Uterus (tissue), 4 donors: ENCODE measurements around the gene CLTB. TPM values are rescaled to one million over a fixed set of nuclear protein-coding genes. Genes with fewer than 3 reads are reported as not detected.

Source experiments
- DNase-seq, 2 donors: peaks; one replicate each; pipeline ENCODE4 v3.0.0-alpha.2; 2019 to 2020
- H3K27ac ChIP-seq, 2 donors: fragments of 200-600 bp; sonication (generic); 1 replicate in 1 of 2; 2 replicates in 1 of 2; pipeline ENCODE4 v1.5.1; 2016 to 2018
- H3K27me3 ChIP-seq, 2 donors: fragments of 200-600 bp; sonication (generic); one replicate each; pipeline ENCODE4 v1.5.1; 2018 to 2019; ENCODE audit warnings: control low read depth in 1 of 2
- H3K36me3 ChIP-seq, 2 donors: fragments of 200-600 bp; sonication (generic); one replicate each; pipeline ENCODE4 v1.5.1; 2019; ENCODE audit warnings: control low read depth in 1 of 2
- H3K4me1 ChIP-seq, 2 donors: fragments of 200-600 bp; sonication (generic); one replicate each; pipeline ENCODE4 v1.5.1; 2018 to 2019; ENCODE audit warnings: control low read depth in 1 of 2
- H3K4me3 ChIP-seq, 2 donors: fragments of 200-600 bp; sonication (generic); 1 replicate in 1 of 2; 2 replicates in 1 of 2; pipeline ENCODE4 v1.5.1; 2018 to 2019; ENCODE audit warnings: mild to moderate bottlenecking in 1 of 2
- H3K9me3 ChIP-seq, 2 donors: fragments of 200-600 bp; sonication (generic); one replicate each; pipeline ENCODE4 v1.5.1; 2019; ENCODE audit warnings: control low read depth in 1 of 2
- POLR2A ChIP-seq, 2 donors: fragments of 450-650 bp; IDR thresholded peaks; one replicate each; pipeline ENCODE4 v1.6.1; 2016; ENCODE audit warnings: antibody characterized with exemption in 2 of 2, mild to moderate bottlenecking in 1 of 2, moderate library complexity in 1 of 2
- intact Hi-C: fragments of 100-400 bp; cut with DNase I; formaldehyde crosslinking; loops from one replicate; pipeline ENCODE4 v1.15.1; 2023; ENCODE audit warnings: low total_unique reads
- total RNA-seq, 4 donors: library from RNA; depleted of rRNA in 3 of 4; stranded (reverse); fragments of >200 nt in 3 of 4; gene quantifications; one replicate each; pipeline versions ENCODE4 v1.1.0 to v1.2.4, GENCODE V29; 2014 to 2023
- TF ChIP-seq, protein P1 (sequence below), 4 experiments: fragments of 200-600 bp in 2 of 4; fragments of 450-650 bp in 2 of 4; sonication (generic) in 2 of 4; IDR thresholded peaks; one replicate each; pipeline ENCODE4 v1.5.1; 2016 to 2019; ENCODE audit warnings: antibody characterized with exemption in 4 of 4, mild to moderate bottlenecking in 2 of 4, moderate library complexity in 1 of 4
- donor health status: DM: yes; HTN: yes; CAD: no.

Gene CLTB
- total RNA-seq, 4 donors from 2014 or later: 34.7 to 162 (median 63.4) TPM

- no peak overlapping the region for H3K4me3 ChIP-seq
- no peaks in the 10 kb centered on the region for H3K9me3 ChIP-seq
- no peaks in the 10 kb centered on the region for H3K27me3 ChIP-seq
- TF ChIP-seq POLR2A (IDR thresholded peaks at IDR 0.05): no peak
- TF ChIP-seq, protein P1, sequence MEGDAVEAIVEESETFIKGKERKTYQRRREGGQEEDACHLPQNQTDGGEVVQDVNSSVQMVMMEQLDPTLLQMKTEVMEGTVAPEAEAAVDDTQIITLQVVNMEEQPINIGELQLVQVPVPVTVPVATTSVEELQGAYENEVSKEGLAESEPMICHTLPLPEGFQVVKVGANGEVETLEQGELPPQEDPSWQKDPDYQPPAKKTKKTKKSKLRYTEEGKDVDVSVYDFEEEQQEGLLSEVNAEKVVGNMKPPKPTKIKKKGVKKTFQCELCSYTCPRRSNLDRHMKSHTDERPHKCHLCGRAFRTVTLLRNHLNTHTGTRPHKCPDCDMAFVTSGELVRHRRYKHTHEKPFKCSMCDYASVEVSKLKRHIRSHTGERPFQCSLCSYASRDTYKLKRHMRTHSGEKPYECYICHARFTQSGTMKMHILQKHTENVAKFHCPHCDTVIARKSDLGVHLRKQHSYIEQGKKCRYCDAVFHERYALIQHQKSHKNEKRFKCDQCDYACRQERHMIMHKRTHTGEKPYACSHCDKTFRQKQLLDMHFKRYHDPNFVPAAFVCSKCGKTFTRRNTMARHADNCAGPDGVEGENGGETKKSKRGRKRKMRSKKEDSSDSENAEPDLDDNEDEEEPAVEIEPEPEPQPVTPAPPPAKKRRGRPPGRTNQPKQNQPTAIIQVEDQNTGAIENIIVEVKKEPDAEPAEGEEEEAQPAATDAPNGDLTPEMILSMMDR (IDR thresholded peaks at IDR 0.05): no peak
- H3K36me3 ChIP-seq: no peaks in the 10 kb centered on the region
- H3K27ac ChIP-seq: no peak overlapping the region
- peaks cover 3 to 4% of the 10 kb centered on the region in 2 donors for H3K4me1 ChIP-seq
- no peak for DNase-seq
- intact Hi-C loops: no loop called here
Observed at GRCh38 chr5:176420972-176421544, 4.7 kb upstream of the CLTB start.

GRCh38 chr5:176420086-176420485 lies 3.7 kb upstream of the CLTB start:
- no peak overlapping the region for H3K27ac ChIP-seq
- DNase-seq: no peak
- H3K4me3 ChIP-seq: no peak overlapping the region
- TF ChIP-seq, protein P1 (IDR thresholded peaks at IDR 0.05): no peak
- no peak for TF ChIP-seq POLR2A (IDR thresholded peaks at IDR 0.05)
- no peaks in the 10 kb centered on the region for H3K9me3 ChIP-seq
- intact Hi-C loops: no loop called here
- H3K36me3 ChIP-seq: no peaks in the 10 kb centered on the region
- H3K27me3 ChIP-seq: no peaks in the 10 kb centered on the region
- peaks cover 3 to 5% of the 10 kb centered on the region in 2 donors for H3K4me1 ChIP-seq

DNA sequence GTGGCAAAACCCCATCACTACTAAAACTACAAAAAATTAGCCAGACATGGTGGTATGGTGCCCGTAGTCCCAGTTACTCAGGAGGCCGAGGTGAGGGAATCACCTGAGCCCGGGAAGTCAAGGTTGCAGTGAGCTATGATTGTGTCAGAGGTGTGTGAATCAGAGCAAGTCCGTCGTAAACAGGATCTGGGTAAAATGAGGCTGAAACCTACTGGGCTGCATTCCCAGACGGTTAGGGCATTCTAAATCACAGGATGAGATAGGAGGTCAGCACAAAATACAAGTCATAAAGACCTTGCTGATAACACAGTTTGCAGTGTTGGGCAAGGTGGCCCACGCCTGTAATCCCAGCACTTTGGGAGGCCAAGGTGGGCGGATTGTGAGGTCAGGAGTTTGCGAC lies 1.9 kb upstream of the CLTB start:
- Histone ChIP-seq H3K27ac (no peak overlapping the region), H3K4me3 (no peak overlapping the region), H3K36me3 (no peaks in the 10 kb centered on the region), H3K9me3 (no peaks in the 10 kb centered on the region), H3K4me1 (peaks cover 3 to 10% of the 10 kb centered on the region in 2 donors), H3K27me3 (no peaks in the 10 kb centered on the region)
- no peak for TF ChIP-seq POLR2A (IDR thresholded peaks at IDR 0.05)
- TF ChIP-seq, protein P1 (IDR thresholded peaks at IDR 0.05): no peak
- intact Hi-C loops: no loop called here
- no peak for DNase-seq

- H3K4me1 ChIP-seq: peaks cover 3 to 10% of the 10 kb centered on the region in 2 donors
- peak overlapping the region; percentile 80 to 94 for H3K27ac ChIP-seq
- H3K9me3 ChIP-seq: no peaks in the 10 kb centered on the region
- no peaks in the 10 kb centered on the region for H3K36me3 ChIP-seq
- H3K4me3 ChIP-seq: peak overlapping the region; percentile 53 to 78
- no peaks in the 10 kb centered on the region for H3K27me3 ChIP-seq
- no peak for DNase-seq
- TF ChIP-seq POLR2A (IDR thresholded peaks at IDR 0.05): no peak
- TF ChIP-seq, protein P1 (IDR thresholded peaks at IDR 0.05): no peak
- intact Hi-C loops: no loop called here
Observed at GRCh38 chr5:176416965-176417364, 626 bp upstream of the CLTB start.

DNA sequence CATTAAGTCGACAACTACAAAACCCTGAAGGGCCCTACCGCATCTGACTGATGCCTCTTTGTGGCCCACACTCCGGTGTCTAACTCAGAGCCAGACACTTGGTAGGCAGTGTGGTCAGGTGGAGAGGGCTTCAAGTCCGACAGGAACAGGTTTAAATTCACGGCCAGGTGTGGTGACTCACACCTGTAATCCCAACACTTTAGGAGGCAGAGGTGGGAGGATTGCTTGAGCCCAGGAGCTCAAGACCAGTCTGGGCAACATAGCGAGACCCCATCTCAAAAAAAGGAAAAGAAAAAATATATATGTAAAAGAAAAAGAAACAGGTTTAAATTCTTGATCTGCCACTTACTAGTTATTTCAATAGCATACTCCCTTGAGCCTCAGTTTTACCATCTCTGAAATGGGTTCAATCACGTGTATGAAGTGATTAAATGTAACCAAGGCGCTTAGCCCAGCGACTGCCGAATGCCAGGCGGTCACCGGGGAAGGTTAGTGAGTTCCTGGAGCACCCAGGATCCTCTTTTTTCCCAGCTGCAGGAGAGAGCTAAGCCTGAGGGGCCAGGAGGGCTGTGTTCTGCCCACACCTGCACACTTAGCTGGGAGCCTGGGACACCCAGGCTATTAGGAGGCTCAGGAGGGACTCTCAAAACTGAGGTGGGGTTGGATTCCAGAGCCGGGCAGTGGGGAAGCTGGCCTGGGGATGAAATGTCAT lies 943 bp downstream of the CLTB start:
- DNase-seq: no peak
- H3K27me3 ChIP-seq: no peaks in the 10 kb centered on the region
- peak overlapping the region; percentile 80 to 94 for H3K27ac ChIP-seq
- H3K9me3 ChIP-seq: no peaks in the 10 kb centered on the region
- peak overlapping the region; percentile 53 to 78 for H3K4me3 ChIP-seq
- no peaks in the 10 kb centered on the region for H3K36me3 ChIP-seq
- TF ChIP-seq POLR2A (IDR thresholded peaks at IDR 0.05): no peak
- TF ChIP-seq, protein P1 (IDR thresholded peaks at IDR 0.05): no peak
- H3K4me1 ChIP-seq: peaks cover 3 to 10% of the 10 kb centered on the region in 2 donors
- intact Hi-C loops: no loop called here
